ENCODE results near the gene MORN3.

- TF ChIP-seq POLR2G (IDR thresholded peaks at IDR 0.05; ENCODE audit: low read depth, low read length) (no peak), ARID2 (IDR thresholded peaks at IDR 0.05) (no peak), CTBP1 (IDR thresholded peaks at IDR 0.05; ENCODE audit: borderline replicate concordance) (peak; percentile 86; the same call in 1 of the 2 replicates), ZNF282 (CRISPR knock-in tag; IDR thresholded peaks at IDR 0.05) (no peak), ZNF12 (CRISPR knock-in tag; IDR thresholded peaks at IDR 0.05) (no peak), ZNF639 (CRISPR knock-in tag; conservative IDR thresholded peaks at IDR 0.05 in 1 of 2, IDR thresholded peaks at IDR 0.05 in 1 of 2) (peak in 1 of 2 experiments; percentile 81; a peak in 2 of 4 replicates), ZNF717 (CRISPR knock-in tag; IDR thresholded peaks at IDR 0.05) (no peak), CUX1 (CRISPR knock-in tag; IDR thresholded peaks at IDR 0.05) (no peak)
- TF ChIP-seq, protein P1, sequence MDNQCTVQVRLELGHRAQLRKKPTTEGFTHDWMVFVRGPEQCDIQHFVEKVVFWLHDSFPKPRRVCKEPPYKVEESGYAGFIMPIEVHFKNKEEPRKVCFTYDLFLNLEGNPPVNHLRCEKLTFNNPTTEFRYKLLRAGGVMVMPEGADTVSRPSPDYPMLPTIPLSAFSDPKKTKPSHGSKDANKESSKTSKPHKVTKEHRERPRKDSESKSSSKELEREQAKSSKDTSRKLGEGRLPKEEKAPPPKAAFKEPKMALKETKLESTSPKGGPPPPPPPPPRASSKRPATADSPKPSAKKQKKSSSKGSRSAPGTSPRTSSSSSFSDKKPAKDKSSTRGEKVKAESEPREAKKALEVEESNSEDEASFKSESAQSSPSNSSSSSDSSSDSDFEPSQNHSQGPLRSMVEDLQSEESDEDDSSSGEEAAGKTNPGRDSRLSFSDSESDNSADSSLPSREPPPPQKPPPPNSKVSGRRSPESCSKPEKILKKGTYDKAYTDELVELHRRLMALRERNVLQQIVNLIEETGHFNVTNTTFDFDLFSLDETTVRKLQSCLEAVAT (IDR thresholded peaks at IDR 0.05) = peak in 1 of 2 experiments; percentile 99; a peak in 2 of 4 replicates
- TF ChIP-seq, protein P2, sequence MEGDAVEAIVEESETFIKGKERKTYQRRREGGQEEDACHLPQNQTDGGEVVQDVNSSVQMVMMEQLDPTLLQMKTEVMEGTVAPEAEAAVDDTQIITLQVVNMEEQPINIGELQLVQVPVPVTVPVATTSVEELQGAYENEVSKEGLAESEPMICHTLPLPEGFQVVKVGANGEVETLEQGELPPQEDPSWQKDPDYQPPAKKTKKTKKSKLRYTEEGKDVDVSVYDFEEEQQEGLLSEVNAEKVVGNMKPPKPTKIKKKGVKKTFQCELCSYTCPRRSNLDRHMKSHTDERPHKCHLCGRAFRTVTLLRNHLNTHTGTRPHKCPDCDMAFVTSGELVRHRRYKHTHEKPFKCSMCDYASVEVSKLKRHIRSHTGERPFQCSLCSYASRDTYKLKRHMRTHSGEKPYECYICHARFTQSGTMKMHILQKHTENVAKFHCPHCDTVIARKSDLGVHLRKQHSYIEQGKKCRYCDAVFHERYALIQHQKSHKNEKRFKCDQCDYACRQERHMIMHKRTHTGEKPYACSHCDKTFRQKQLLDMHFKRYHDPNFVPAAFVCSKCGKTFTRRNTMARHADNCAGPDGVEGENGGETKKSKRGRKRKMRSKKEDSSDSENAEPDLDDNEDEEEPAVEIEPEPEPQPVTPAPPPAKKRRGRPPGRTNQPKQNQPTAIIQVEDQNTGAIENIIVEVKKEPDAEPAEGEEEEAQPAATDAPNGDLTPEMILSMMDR (IDR thresholded peaks at IDR 0.05 in 2 of 3, conservative IDR thresholded peaks at IDR 0.05 in 1 of 3; ENCODE audit: insufficient read depth in 2 of 3, low read depth in 1 of 3, low read length in 3 of 3) = no peak
- TF ChIP-seq, protein P3, sequence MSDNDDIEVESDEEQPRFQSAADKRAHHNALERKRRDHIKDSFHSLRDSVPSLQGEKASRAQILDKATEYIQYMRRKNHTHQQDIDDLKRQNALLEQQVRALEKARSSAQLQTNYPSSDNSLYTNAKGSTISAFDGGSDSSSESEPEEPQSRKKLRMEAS (CRISPR knock-in tag; IDR thresholded peaks at IDR 0.05) = peak; percentile 73
These were observed 19.6 kb downstream of the MORN3 start for GRCh38 chr12:121649819-121650353.
